SK-N-MC (cell line): ENCODE measurements around the gene SRGAP1.

Source experiments
- EZH2 ChIP-seq: fragments of 200-600 bp; sonication (generic); IDR thresholded peaks from one replicate; pipeline ENCODE4 v1.6.1; 2017; ENCODE audit warnings: antibody characterized with exemption
- POLR2AphosphoS5 ChIP-seq: IDR thresholded peaks from 2 replicates; pipeline ENCODE4 v1.6.1; 2012; ENCODE audit warnings: mild to moderate bottlenecking, low read depth, low read length, borderline replicate concordance

GRCh38 chr12:63874897-63875480 is 30.5 kb downstream of the SRGAP1 start:
- no peak for TF ChIP-seq EZH2
- no peak for TF ChIP-seq POLR2AphosphoS5
